ENCODE results near the gene SFTPD. TPM values are rescaled to one million over a fixed set of nuclear protein-coding genes. Genes with fewer than 3 reads are reported as not detected.

SFTPD gene
- total RNA-seq, 1 experiment from 2014 or later: not detected

DNA sequence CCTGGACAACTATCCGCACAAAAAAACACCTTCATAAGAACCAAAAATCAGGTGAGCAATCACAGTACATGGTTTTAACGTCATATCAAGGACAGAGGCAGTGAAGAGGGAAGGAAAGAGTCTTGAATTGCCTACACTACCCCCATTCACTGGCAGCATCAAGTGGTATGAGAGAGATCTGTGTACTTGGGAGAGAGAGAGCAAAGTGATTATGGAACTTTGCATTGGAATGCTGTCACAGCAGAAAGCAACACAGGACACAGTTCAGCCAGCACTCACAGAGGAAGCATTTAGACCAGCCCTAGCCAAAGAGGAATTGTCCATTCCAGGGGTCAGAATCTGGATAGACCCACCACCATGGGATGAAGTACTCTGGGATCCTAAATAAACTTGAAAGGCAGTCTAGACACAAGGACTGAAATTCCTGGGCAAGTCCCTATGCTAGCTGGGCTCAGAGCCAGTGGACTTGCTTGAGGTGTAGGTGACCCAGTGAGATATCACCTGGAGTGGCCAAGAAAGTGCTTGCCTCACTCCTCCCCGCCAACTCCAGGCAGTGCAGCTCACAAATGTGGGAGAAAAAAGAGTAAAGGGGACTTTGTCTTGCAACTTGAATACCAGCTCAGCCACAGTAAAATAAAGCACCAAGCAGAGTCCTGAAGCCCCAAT is 30.5 kb upstream of the SFTPD start:
- peaks cover 86% of the 10 kb centered on the region for H3K27me3 Mint-ChIP-seq (ENCODE audit: unreplicated experiment)
- intact Hi-C loops (cut with micrococcal nuclease; ENCODE audit: unreplicated experiment): no loop called here
- H3K4me1 Mint-ChIP-seq (ENCODE audit: low read depth, unreplicated experiment): peaks cover 6% of the 10 kb centered on the region
- peaks cover 14% of the 10 kb centered on the region for H3K36me3 Mint-ChIP-seq (ENCODE audit: insufficient read depth, unreplicated experiment)
- no TSS peak for BruUV-seq (replicated peaks)
- TF ChIP-seq, protein P1, sequence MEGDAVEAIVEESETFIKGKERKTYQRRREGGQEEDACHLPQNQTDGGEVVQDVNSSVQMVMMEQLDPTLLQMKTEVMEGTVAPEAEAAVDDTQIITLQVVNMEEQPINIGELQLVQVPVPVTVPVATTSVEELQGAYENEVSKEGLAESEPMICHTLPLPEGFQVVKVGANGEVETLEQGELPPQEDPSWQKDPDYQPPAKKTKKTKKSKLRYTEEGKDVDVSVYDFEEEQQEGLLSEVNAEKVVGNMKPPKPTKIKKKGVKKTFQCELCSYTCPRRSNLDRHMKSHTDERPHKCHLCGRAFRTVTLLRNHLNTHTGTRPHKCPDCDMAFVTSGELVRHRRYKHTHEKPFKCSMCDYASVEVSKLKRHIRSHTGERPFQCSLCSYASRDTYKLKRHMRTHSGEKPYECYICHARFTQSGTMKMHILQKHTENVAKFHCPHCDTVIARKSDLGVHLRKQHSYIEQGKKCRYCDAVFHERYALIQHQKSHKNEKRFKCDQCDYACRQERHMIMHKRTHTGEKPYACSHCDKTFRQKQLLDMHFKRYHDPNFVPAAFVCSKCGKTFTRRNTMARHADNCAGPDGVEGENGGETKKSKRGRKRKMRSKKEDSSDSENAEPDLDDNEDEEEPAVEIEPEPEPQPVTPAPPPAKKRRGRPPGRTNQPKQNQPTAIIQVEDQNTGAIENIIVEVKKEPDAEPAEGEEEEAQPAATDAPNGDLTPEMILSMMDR (IDR thresholded peaks at IDR 0.05; ENCODE audit: unreplicated experiment): no peak
- H3K4me3 Mint-ChIP-seq (ENCODE audit: low read depth, unreplicated experiment): no peak overlapping the region
- CTCF ChIA-PET: no interaction called here
- no peaks in the 10 kb centered on the region for H3K9me3 Mint-ChIP-seq (ENCODE audit: low read depth, unreplicated experiment)
- DNase-seq: no peak
- no peak overlapping the region for H3K27ac Mint-ChIP-seq (ENCODE audit: unreplicated experiment)

DNA sequence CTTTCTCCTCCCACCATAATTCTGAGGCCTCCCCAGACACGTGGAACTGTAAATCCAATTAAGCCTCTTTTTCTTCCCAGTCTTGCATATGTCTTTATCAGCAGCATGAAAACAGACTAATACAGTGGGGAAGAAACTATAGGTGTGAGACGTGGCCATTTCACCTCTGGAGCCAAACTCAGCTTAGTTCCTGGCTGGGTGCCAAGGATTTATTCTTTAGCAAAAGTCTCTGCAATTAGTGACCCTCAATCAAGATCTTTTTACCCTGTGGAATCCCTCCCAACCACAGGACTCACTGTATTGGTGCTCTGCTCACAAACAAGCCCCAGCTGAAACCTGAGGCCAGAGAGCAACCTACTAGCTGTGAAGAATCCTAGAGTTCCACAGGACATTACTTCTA is 28.1 kb upstream of the SFTPD start:
- Mint-ChIP-seq H3K4me3 (ENCODE audit: low read depth, unreplicated experiment) (no peak overlapping the region), H3K27ac (ENCODE audit: unreplicated experiment) (no peak overlapping the region), H3K27me3 (ENCODE audit: unreplicated experiment) (peaks cover 96% of the 10 kb centered on the region), H3K36me3 (ENCODE audit: insufficient read depth, unreplicated experiment) (peaks cover 7% of the 10 kb centered on the region), H3K9me3 (ENCODE audit: low read depth, unreplicated experiment) (no peaks in the 10 kb centered on the region), H3K4me1 (ENCODE audit: low read depth, unreplicated experiment) (no peaks in the 10 kb centered on the region)
- intact Hi-C loops (cut with micrococcal nuclease; ENCODE audit: unreplicated experiment): no loop called here
- no TSS peak for BruUV-seq (replicated peaks)
- TF ChIP-seq, protein P1 (IDR thresholded peaks at IDR 0.05; ENCODE audit: unreplicated experiment): no peak
- no peak for DNase-seq
- CTCF ChIA-PET: no interaction called here

- TF ChIP-seq, protein P1 (IDR thresholded peaks at IDR 0.05; ENCODE audit: unreplicated experiment): no peak
- BruUV-seq (replicated peaks): no TSS peak
- no peak overlapping the region for H3K27ac Mint-ChIP-seq (ENCODE audit: unreplicated experiment)
- intact Hi-C loops (cut with micrococcal nuclease; ENCODE audit: unreplicated experiment): no loop called here
- CTCF ChIA-PET: no interaction called here
- H3K36me3 Mint-ChIP-seq (ENCODE audit: insufficient read depth, unreplicated experiment): no peaks in the 10 kb centered on the region
- H3K27me3 Mint-ChIP-seq (ENCODE audit: unreplicated experiment): peaks cover 49% of the 10 kb centered on the region
- peaks cover 4% of the 10 kb centered on the region for H3K9me3 Mint-ChIP-seq (ENCODE audit: low read depth, unreplicated experiment)
- DNase-seq: no peak
- H3K4me1 Mint-ChIP-seq (ENCODE audit: low read depth, unreplicated experiment): no peaks in the 10 kb centered on the region
- H3K4me3 Mint-ChIP-seq (ENCODE audit: low read depth, unreplicated experiment): no peak overlapping the region
These were observed 21.2 kb upstream of the SFTPD start for GRCh38 chr10:79970062-79970461.

DNA sequence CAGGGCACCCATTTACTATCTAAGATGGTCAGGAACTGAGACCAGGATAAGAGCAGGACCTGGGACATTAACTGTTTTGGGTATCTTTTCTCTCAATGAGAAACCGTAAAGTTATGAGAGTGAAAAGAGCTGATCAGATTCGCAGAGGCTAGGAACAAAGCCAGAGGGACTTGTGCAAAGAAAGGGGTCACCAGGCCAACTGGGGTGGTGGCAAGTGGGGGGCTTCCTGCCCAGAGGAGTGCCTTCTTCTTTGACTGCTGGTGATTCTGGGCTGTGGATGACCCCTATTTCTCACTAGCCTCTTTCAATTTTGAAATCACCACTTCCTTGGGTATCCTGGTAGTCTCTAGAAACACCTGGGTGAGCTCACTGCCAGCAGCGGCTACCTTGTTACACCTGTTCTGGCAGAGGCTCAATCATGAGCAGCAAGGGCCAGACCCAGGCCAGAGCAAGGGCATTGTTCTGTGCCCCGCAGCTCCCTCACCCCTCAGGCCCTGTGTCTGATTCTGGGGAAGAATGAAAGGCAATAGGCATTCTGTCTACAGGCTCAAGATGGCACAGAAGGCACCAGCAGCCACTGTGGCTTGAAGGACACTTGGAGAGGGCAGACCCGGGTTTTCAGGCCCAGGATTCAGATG is 999 bp downstream of the SFTPD start:
- no peaks in the 10 kb centered on the region for H3K9me3 Mint-ChIP-seq (ENCODE audit: low read depth, unreplicated experiment)
- TF ChIP-seq, protein P1 (IDR thresholded peaks at IDR 0.05; ENCODE audit: unreplicated experiment): no peak
- H3K27me3 Mint-ChIP-seq (ENCODE audit: unreplicated experiment): peaks cover 97% of the 10 kb centered on the region
- H3K36me3 Mint-ChIP-seq (ENCODE audit: insufficient read depth, unreplicated experiment): no peaks in the 10 kb centered on the region
- CTCF ChIA-PET: interaction anchor here (0.9 kb wide), 1 partner anchor 995 kb away, joined by 3 read pairs; no protein-coding TSS in a partner anchor
- BruUV-seq (replicated peaks): no TSS peak
- intact Hi-C loops (cut with micrococcal nuclease; ENCODE audit: unreplicated experiment): no loop called here
- no peak for DNase-seq
- H3K4me3 Mint-ChIP-seq (ENCODE audit: low read depth, unreplicated experiment): no peak overlapping the region
- H3K4me1 Mint-ChIP-seq (ENCODE audit: low read depth, unreplicated experiment): peaks cover 8% of the 10 kb centered on the region
- H3K27ac Mint-ChIP-seq (ENCODE audit: unreplicated experiment): no peak overlapping the region

Data from Calu3 (cell line).